Mesendoderm (in vitro differentiated cells): ENCODE data around the gene PCYT1A.

Experiments
- DNase-seq: peaks from one replicate; pipeline ENCODE4 v3.0.0; 2013
- H2AK5ac ChIP-seq: 2 replicates; pipeline ENCODE4 v1.6.1; 2013; ENCODE audit warnings: low read length, inconsistent platforms
- H2BK120ac ChIP-seq: 2 replicates; pipeline ENCODE4 v1.6.1; 2013; ENCODE audit warnings: low read depth, mild to moderate bottlenecking, low read length, moderate library complexity, mixed read lengths
- H2BK15ac ChIP-seq: replicated peaks from 2 replicates; pipeline ENCODE4 v1.6.1; 2013; ENCODE audit warnings: low read depth, mild to moderate bottlenecking, moderate library complexity
- H2BK5ac ChIP-seq: 2 replicates; pipeline ENCODE4 v1.6.1; 2013; ENCODE audit warnings: low read length, inconsistent platforms
- H3K18ac ChIP-seq: 2 replicates; pipeline ENCODE4 v1.6.1; 2013; ENCODE audit warnings: mild to moderate bottlenecking, low read length, mixed read lengths
- H3K23ac ChIP-seq: one replicate; pipeline ENCODE4 v1.6.1; 2013; ENCODE audit warnings: low read length
- H3K27ac ChIP-seq: 2 replicates; pipeline ENCODE4 v1.5.1; 2013; ENCODE audit warnings: low read depth, mild to moderate bottlenecking, inconsistent platforms, low read length, moderate library complexity
- H3K27me3 ChIP-seq: 2 replicates; pipeline ENCODE4 v1.6.1; 2013; ENCODE audit warnings: low read length, control low read depth, mild to moderate bottlenecking, inconsistent platforms; ENCODE audit not compliant: insufficient read depth, poor library complexity
- H3K36me3 ChIP-seq: 2 replicates; pipeline ENCODE4 v1.6.1; 2013; ENCODE audit warnings: low read length, inconsistent platforms; ENCODE audit not compliant: control insufficient read depth, insufficient read depth
- H3K4ac ChIP-seq: one replicate; pipeline ENCODE4 v1.6.1; 2013; ENCODE audit warnings: low read depth, mild to moderate bottlenecking, low read length, moderate library complexity
- H3K4me1 ChIP-seq: 2 replicates; pipeline ENCODE4 v1.6.1; 2013; ENCODE audit warnings: low read depth, low read length, inconsistent platforms; ENCODE audit not compliant: control insufficient read depth
- H3K4me2 ChIP-seq: 2 replicates; pipeline ENCODE4 v1.6.1; 2013; ENCODE audit warnings: low read length
- H3K4me3 ChIP-seq: 2 replicates; pipeline ENCODE4 v1.5.1; 2013; ENCODE audit warnings: mild to moderate bottlenecking, low read length
- H3K56ac ChIP-seq: one replicate; pipeline ENCODE4 v1.6.1; 2013; ENCODE audit warnings: low read length
- H3K79me1 ChIP-seq: 2 replicates; pipeline ENCODE4 v1.6.1; 2013; ENCODE audit warnings: low read length, inconsistent platforms
- H3K79me2 ChIP-seq: 2 replicates; pipeline ENCODE4 v1.6.1; 2013; ENCODE audit warnings: mild to moderate bottlenecking, low read length; ENCODE audit not compliant: control insufficient read depth, insufficient read depth
- H3K9ac ChIP-seq: 2 replicates; pipeline ENCODE4 v1.6.1; 2013; ENCODE audit warnings: low read length, inconsistent platforms
- H4K5ac ChIP-seq: one replicate; pipeline ENCODE4 v1.6.1; 2013; ENCODE audit warnings: low read length
- H4K8ac ChIP-seq: one replicate; pipeline ENCODE4 v1.6.1; 2013; ENCODE audit warnings: low read depth, mild to moderate bottlenecking, control low read depth, low read length, moderate library complexity
- WGBS: extraction: QIAGEN DNeasy Blood & Tissue Kit; methylation state at CpG from one replicate; pipeline ENCODE4 v1.1.7; 2013; ENCODE audit warnings: low lambda C conversion rate, missing lambda C conversion rate; ENCODE audit not compliant: insufficient coverage; ENCODE audit errors: extremely low coverage; 5-methylcytosine and 5-hydroxymethylcytosine counted together

PCYT1A gene

DNA sequence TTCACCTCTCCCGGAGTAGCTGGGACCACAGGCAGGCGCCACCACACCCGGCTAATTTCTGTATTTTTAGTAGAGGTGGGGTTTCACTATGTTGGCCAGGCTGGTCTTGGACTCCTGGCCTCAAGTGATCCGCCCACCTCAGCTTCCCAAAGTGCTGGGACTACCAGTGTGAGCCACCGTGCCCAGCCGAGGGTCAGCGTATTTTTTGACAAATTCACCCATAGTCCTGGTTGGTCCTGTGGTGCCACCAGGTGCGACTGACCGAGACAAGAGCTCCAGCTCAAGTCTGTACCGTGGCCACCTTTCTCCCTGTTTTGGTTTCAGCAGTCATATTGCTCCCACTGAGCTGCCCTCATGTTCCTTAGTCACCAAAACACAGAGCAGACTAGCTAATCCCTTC lies 62.4 kb downstream of the PCYT1A start:
- H4K5ac ChIP-seq, result no peak overlapping the region
- no peaks in the 10 kb centered on the region for H3K4me1 ChIP-seq
- no peak overlapping the region for H3K56ac ChIP-seq
- H3K79me1 ChIP-seq, result no peaks in the 10 kb centered on the region
- no peak overlapping the region for H3K4me2 ChIP-seq
- no peak overlapping the region for H2BK120ac ChIP-seq
- no peak overlapping the region for H2BK5ac ChIP-seq
- H3K9ac ChIP-seq, result no peak overlapping the region
- no peak overlapping the region for H3K4me3 ChIP-seq
- no peak overlapping the region for H3K4ac ChIP-seq
- no CpG with 5 or more reads among the region's 10 CpGs for WGBS
- H2BK15ac ChIP-seq, result no peak overlapping the region
- no peak overlapping the region for H3K18ac ChIP-seq
- H3K79me2 ChIP-seq, result no peaks in the 10 kb centered on the region
- no peak for DNase-seq
- H3K27ac ChIP-seq, result no peak overlapping the region
- no peak overlapping the region for H2AK5ac ChIP-seq
- no peak overlapping the region for H3K23ac ChIP-seq
- no peak overlapping the region for H4K8ac ChIP-seq
- H3K27me3 ChIP-seq, result no peaks in the 10 kb centered on the region
- H3K36me3 ChIP-seq, result no peaks in the 10 kb centered on the region

DNA sequence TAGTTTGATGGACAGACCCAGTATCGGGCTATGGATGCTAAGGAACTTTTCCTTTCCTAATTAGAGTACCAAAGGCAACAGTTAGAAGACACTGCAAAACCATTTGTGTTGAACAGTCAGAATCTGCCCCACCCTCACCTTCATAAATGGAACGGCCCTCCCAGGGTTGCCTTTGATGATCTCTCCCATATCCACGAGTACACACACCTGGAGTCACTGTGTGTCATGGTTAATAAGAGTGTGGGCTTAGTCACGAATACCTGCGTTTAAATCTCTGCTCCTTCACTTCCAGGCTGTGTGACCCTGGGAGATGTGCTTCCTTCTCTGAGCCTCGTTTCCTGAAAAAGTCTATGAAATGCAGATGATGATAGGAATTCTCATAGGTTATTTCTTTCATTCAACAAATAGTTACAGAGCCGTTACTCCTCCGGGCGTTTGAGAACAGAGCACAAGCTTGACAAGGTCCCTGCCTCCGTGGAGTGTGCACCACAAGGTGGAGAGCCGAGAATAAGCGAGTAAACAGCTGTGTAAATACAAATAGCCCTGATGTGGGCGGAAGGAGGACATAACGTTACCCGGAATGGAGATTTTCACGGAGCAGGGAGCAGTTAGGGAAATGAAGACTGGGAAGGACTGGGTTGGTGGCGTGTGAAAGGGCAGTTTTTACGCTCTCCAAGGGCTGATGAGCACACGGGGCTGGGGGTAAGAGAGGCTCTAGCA lies 64.5 kb downstream of the PCYT1A start:
- Histone ChIP-seq H3K4me3 (no peak overlapping the region), H3K4ac (no peak overlapping the region), H3K23ac (no peak overlapping the region), H3K18ac (no peak overlapping the region), H2BK15ac (no peak overlapping the region), H3K56ac (no peak overlapping the region), H3K27ac (no peak overlapping the region), H3K9ac (no peak overlapping the region), H2AK5ac (no peak overlapping the region), H4K8ac (no peak overlapping the region), H3K36me3 (no peaks in the 10 kb centered on the region), H3K4me1 (no peaks in the 10 kb centered on the region), H3K27me3 (no peaks in the 10 kb centered on the region), H3K4me2 (no peak overlapping the region), H2BK120ac (no peak overlapping the region), H3K79me2 (no peaks in the 10 kb centered on the region), H3K79me1 (no peaks in the 10 kb centered on the region), H2BK5ac (no peak overlapping the region), H4K5ac (no peak overlapping the region)
- WGBS, result no CpG with 5 or more reads among the region's 19 CpGs
- DNase-seq, result no peak

- WGBS, result no CpG with 5 or more reads among the region's 7 CpGs
- Histone ChIP-seq H3K4me2 (no peak overlapping the region), H3K36me3 (no peaks in the 10 kb centered on the region), H4K8ac (no peak overlapping the region), H2AK5ac (no peak overlapping the region), H2BK5ac (no peak overlapping the region), H3K4me3 (no peak overlapping the region), H3K23ac (no peak overlapping the region), H4K5ac (no peak overlapping the region), H3K9ac (no peak overlapping the region), H3K4me1 (no peaks in the 10 kb centered on the region), H2BK15ac (no peak overlapping the region), H3K56ac (no peak overlapping the region), H3K18ac (no peak overlapping the region), H3K27me3 (no peaks in the 10 kb centered on the region), H2BK120ac (no peak overlapping the region), H3K4ac (no peak overlapping the region), H3K79me2 (no peaks in the 10 kb centered on the region), H3K27ac (no peak overlapping the region), H3K79me1 (no peaks in the 10 kb centered on the region)
- DNase-seq, result no peak
These were observed 66.5 kb downstream of the PCYT1A start for GRCh38 chr3:196220991-196221390.

- H3K79me2 ChIP-seq, result no peaks in the 10 kb centered on the region
- H3K4me3 ChIP-seq, result no peak overlapping the region
- H3K36me3 ChIP-seq, result no peaks in the 10 kb centered on the region
- no peak overlapping the region for H4K5ac ChIP-seq
- no peaks in the 10 kb centered on the region for H3K4me1 ChIP-seq
- H3K18ac ChIP-seq, result no peak overlapping the region
- H3K4ac ChIP-seq, result no peak overlapping the region
- H2AK5ac ChIP-seq, result no peak overlapping the region
- H3K9ac ChIP-seq, result no peak overlapping the region
- H2BK120ac ChIP-seq, result no peak overlapping the region
- no peak overlapping the region for H3K27ac ChIP-seq
- no peak overlapping the region for H3K56ac ChIP-seq
- no peak overlapping the region for H3K4me2 ChIP-seq
- no peak for DNase-seq
- WGBS, result no CpG with 5 or more reads among the region's 10 CpGs
- no peaks in the 10 kb centered on the region for H3K79me1 ChIP-seq
- no peaks in the 10 kb centered on the region for H3K27me3 ChIP-seq
- H2BK15ac ChIP-seq, result no peak overlapping the region
- H2BK5ac ChIP-seq, result no peak overlapping the region
- no peak overlapping the region for H4K8ac ChIP-seq
- no peak overlapping the region for H3K23ac ChIP-seq
These were observed 66.9 kb downstream of the PCYT1A start for GRCh38 chr3:196220587-196220986.

- Histone ChIP-seq H3K79me2 (no peaks in the 10 kb centered on the region), H3K27me3 (no peaks in the 10 kb centered on the region), H3K36me3 (no peaks in the 10 kb centered on the region), H3K23ac (no peak overlapping the region), H3K79me1 (no peaks in the 10 kb centered on the region), H3K4me2 (no peak overlapping the region), H3K4ac (no peak overlapping the region), H3K9ac (no peak overlapping the region), H3K18ac (no peak overlapping the region), H2BK5ac (no peak overlapping the region), H2BK15ac (no peak overlapping the region), H3K4me3 (no peak overlapping the region), H3K4me1 (no peaks in the 10 kb centered on the region), H3K27ac (no peak overlapping the region), H3K56ac (no peak overlapping the region), H4K8ac (no peak overlapping the region), H2AK5ac (no peak overlapping the region), H2BK120ac (no peak overlapping the region), H4K5ac (no peak overlapping the region)
- no CpG with 5 or more reads among the region's 19 CpGs for WGBS
- no peak for DNase-seq
These were observed 67.6 kb downstream of the PCYT1A start for GRCh38 chr3:196219970-196220311.
